Natural killer cell treated with Interleukin-12 subunit alpha and Interleukin-12 subunit beta and Interleukin-15 and Interleukin-18, amount 100 ng/mL, for 72 hours (primary cell): Measurements from ENCODE around the gene STX10. TPM values are rescaled to one million over a fixed set of nuclear protein-coding genes. Genes with fewer than 3 reads are reported as not detected.
"Not testable (repeated sequence)": the region's sequence is repeated elsewhere in the genome, so short reads cannot be mapped to it uniquely, and the experiment has no call there.

Experiments
- ATAC-seq, 2 donors: fragments of 150-1000 bp; cut with Tn5 transposase in 1 of 2; sonication (Bioruptor Pico), chemical (Tn5 transposase) in 1 of 2; 2 replicates each; pipeline ENCODE4 v1.10.0; 2021
- DNase-seq: peaks from one replicate; pipeline ENCODE4 v3.0.0; 2022; ENCODE audit warnings: low spot score
- H3K27ac Mint-ChIP-seq, 2 donors: 1 replicate in 1 of 2; 2 replicates in 1 of 2; pipeline ENCODE4 v1.8.0; 2022; ENCODE audit warnings: mixed read lengths in 2 of 2, mild to moderate bottlenecking in 1 of 2, moderate library complexity in 1 of 2
- H3K27me3 Mint-ChIP-seq, 2 donors: 1 replicate in 1 of 2; 2 replicates in 1 of 2; pipeline ENCODE4 v1.8.0; 2022; ENCODE audit warnings: mixed read lengths in 2 of 2
- H3K36me3 Mint-ChIP-seq: one replicate; pipeline ENCODE4 v1.8.0; 2022; ENCODE audit warnings: mixed read lengths
- H3K4me1 Mint-ChIP-seq, 2 donors: 1 replicate in 1 of 2; 2 replicates in 1 of 2; pipeline ENCODE4 v1.8.0; 2022; ENCODE audit warnings: low read depth in 2 of 2, mixed read lengths in 2 of 2, mild to moderate bottlenecking in 1 of 2
- H3K4me3 Mint-ChIP-seq: one replicate; pipeline ENCODE4 v1.8.0; 2022; ENCODE audit warnings: mixed read lengths
- H3K9me3 Mint-ChIP-seq: 2 replicates; pipeline ENCODE4 v1.8.0; 2022; ENCODE audit warnings: mixed read lengths
- total RNA-seq, 2 donors: library from RNA; stranded (reverse); gene quantifications; one replicate each; pipeline ENCODE4 v1.2.3, GENCODE V29; 2022

The STX10 gene
- total RNA-seq, 2 donors from 2014 or later, result 48.1 to 62.5 TPM

DNA sequence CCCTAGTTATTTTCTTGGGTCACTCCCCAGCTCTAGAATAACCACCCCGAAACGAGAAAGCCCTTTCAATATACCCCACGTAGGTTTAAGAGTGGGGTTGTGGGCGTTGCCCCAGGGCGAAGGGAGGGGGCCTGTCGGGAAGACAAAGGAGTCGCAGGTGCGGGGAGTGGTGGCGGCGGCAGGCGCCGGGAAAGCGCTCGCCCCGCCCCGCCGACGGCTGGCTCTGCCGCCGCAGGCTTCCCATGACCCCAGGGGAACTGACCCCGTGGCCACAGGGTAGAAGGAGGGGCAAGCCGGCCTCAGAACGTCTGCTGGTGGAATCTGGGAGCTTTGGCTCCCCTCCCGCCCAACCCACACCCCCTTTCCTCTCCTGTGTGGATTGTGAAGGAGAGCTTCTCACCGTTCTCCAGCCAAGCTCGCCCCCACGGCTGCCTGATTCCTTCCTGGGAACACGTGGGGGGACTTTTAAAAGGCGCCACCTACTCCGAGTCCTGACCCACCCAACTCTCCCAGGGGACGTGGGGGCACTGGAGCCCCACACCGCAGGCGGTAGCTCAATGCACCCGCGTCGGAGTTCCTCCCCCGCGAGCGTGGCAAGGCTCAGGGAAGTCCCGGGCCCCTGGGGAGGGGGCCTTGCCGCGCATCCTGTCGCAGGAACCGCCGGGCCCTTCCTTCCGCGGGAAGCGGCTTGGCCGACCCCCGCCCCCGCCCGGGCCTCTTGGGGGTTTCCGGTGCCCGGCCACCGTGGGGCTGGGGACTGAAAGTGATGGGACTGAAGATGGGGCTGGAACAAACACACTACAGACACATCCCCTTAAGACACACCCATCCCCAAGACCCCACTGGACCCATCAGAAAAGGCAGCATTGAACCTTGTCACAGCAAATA is 5.5 kb upstream of the STX10 start:
- Mint-ChIP-seq H3K27ac (peak overlapping the region; percentile 93 to 98), H3K27me3 (no peaks in the 10 kb centered on the region), H3K4me1 (peaks cover 56 to 60% of the 10 kb centered on the region in 2 donors), H3K36me3 (peaks cover 15% of the 10 kb centered on the region), H3K4me3 (peak overlapping the region; percentile 94), H3K9me3 (no peaks in the 10 kb centered on the region)
- DNase-seq, result peak; percentile 93
- peak; percentile 10 to 11 for ATAC-seq

- Mint-ChIP-seq H3K9me3 (no peaks in the 10 kb centered on the region), H3K4me3 (peak overlapping the region; percentile 94), H3K27ac (peak overlapping the region; percentile 93 to 98), H3K27me3 (no peaks in the 10 kb centered on the region), H3K36me3 (peaks cover 15% of the 10 kb centered on the region), H3K4me1 (peaks cover 58 to 65% of the 10 kb centered on the region in 2 donors)
- ATAC-seq, result peak; percentile 0 to 8
- DNase-seq, result peak; percentile 86
These were observed 4.8 kb upstream of the STX10 start for GRCh38 chr19:13154911-13155471.

DNA sequence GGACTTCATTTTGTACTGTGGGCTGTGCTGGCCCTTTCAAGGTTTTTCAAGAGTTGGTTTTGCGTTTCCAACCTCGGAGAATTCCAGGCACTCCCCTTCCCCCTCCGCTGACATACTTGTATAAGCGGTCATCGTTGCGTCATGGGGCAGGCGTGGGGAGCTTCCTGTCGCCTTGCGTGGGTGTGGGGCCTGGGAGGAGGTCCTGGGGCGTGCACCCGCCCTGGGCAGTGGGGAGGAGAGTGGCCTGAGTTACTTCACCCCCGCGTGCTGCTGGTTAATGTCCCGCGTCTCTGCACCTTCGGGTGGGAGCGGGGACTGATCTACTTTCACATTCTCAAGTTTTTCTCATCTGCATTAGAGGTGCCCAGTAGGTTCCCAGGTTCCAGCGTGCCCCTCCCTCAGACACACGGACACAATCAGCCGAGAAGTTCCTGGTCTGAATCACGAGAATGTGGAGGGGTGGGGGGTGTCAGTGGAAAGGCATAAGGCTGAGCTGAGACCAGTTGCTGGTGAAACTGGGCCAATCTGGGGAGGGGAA is 4.1 kb upstream of the STX10 start:
- peak in 1 of 2 donors; percentile 0 for ATAC-seq
- H3K9me3 Mint-ChIP-seq, result no peaks in the 10 kb centered on the region
- H3K36me3 Mint-ChIP-seq, result peaks cover 15% of the 10 kb centered on the region
- H3K27me3 Mint-ChIP-seq, result no peaks in the 10 kb centered on the region
- H3K4me3 Mint-ChIP-seq, result peak overlapping the region; percentile 94
- DNase-seq, result peak; percentile 91
- H3K4me1 Mint-ChIP-seq, result peaks cover 60 to 66% of the 10 kb centered on the region in 2 donors
- H3K27ac Mint-ChIP-seq, result peak overlapping the region; percentile 93 to 98

DNA sequence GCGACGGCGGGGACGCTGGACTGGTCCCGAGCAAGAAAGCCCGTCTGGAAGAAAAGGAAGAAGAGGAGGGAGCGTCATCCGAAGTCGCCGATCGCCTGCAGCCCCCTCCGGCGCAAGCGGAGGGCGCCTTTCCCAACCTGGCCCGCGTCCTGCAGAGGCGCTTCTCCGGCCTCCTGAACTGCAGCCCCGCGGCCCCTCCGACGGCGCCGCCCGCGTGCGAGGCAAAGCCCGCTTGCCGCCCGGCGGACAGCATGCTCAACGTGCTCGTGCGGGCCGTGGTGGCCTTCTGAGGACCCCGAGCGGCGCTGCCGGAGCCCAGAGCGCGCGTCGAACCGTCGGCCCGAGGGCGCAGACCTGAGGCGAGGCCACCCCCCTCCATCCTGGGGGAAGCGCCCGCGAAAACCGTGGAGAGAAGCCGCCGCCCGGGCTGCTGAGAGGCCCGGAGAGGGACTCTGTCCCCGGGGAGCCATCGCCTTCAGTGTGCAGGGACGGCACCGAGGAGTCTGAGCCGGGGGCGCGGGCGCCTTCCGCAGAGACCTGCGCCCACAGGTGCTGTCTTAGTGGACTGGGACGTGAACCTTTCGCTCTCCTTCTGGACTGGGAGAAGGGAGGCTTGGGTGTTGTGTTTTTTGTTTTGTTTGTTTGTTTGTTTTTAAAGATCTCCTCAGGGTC is 3.5 kb upstream of the STX10 start:
- Mint-ChIP-seq H3K9me3 (no peaks in the 10 kb centered on the region), H3K4me3 (peak overlapping the region; percentile 94), H3K4me1 (peaks cover 66 to 72% of the 10 kb centered on the region in 2 donors), H3K27me3 (no peaks in the 10 kb centered on the region), H3K36me3 (peaks cover 15% of the 10 kb centered on the region), H3K27ac (peak overlapping the region; percentile 93 to 98)
- no peak for DNase-seq
- no peak for ATAC-seq

GRCh38 chr19:13152974-13153568 is 2.9 kb upstream of the STX10 start:
- peak; percentile 97 for DNase-seq
- Mint-ChIP-seq H3K36me3 (peaks cover 15% of the 10 kb centered on the region), H3K9me3 (no peaks in the 10 kb centered on the region), H3K27ac (peak overlapping the region; percentile 93 to 98), H3K27me3 (no peaks in the 10 kb centered on the region), H3K4me1 (peaks cover 64 to 70% of the 10 kb centered on the region in 2 donors), H3K4me3 (peak overlapping the region; percentile 94)
- ATAC-seq, result peak; percentile 59 to 74

GRCh38 chr19:13152356-13152973 is 2.3 kb upstream of the STX10 start:
- Mint-ChIP-seq H3K9me3 (no peaks in the 10 kb centered on the region), H3K4me3 (peak overlapping the region; percentile 94), H3K27me3 (no peaks in the 10 kb centered on the region), H3K27ac (peak overlapping the region; percentile 93 to 98), H3K36me3 (peaks cover 15% of the 10 kb centered on the region), H3K4me1 (peaks cover 58 to 64% of the 10 kb centered on the region in 2 donors)
- ATAC-seq (peak; percentile 6 to 30), DNase-seq (no peak)

DNA sequence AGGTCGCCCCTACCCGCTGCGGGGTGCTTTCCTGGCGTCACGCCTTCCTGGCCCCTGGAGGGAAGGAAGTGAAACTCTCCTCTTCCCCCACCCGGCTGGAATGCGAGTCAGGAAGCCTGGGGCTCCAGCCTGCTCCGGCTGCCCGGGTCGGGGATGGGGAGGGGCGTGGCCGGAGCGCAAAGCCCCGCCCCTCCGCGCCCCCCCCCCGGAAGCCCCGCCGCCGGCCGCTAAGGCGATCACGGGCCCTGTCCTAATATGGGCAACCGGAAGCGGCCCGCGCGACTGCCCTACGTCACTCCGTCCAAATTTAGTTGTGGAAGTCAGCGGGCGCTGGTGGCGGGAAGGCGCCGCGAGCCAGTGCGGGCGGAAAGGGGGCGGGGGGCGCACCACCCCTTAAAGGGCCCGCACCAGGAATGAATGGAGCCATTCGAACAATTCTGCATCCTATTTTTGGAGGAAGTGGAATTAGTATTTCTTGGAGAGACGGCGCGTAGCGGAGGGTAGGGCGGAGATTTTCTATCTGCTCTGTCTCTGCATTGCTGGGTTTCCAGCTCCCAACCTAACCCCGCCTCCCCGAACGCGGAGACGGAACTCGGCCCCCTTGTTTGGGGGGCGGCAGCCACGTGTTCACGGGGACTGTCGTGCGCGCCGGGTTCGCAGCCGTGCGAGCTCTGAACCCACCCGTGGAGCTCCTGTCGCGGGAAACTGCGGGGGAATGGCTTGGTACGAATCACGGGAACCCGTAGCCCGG is 1.6 kb upstream of the STX10 start:
- Mint-ChIP-seq H3K27ac (peak overlapping the region; percentile 93 to 98), H3K36me3 (peaks cover 15% of the 10 kb centered on the region), H3K9me3 (no peaks in the 10 kb centered on the region), H3K27me3 (no peaks in the 10 kb centered on the region), H3K4me1 (peaks cover 55 to 61% of the 10 kb centered on the region in 2 donors), H3K4me3 (peak overlapping the region; percentile 94)
- DNase-seq, result peak; percentile 96
- peak; percentile 73 for ATAC-seq

GRCh38 chr19:13150931-13151604 is 893 bp upstream of the STX10 start:
- Mint-ChIP-seq H3K36me3 (peaks cover 15% of the 10 kb centered on the region), H3K4me1 (peaks cover 49 to 55% of the 10 kb centered on the region in 2 donors), H3K27me3 (no peaks in the 10 kb centered on the region), H3K9me3 (no peaks in the 10 kb centered on the region), H3K27ac (peak overlapping the region; percentile 93 to 98), H3K4me3 (peak overlapping the region; percentile 94)
- no peak for DNase-seq
- ATAC-seq, result no peak

DNA sequence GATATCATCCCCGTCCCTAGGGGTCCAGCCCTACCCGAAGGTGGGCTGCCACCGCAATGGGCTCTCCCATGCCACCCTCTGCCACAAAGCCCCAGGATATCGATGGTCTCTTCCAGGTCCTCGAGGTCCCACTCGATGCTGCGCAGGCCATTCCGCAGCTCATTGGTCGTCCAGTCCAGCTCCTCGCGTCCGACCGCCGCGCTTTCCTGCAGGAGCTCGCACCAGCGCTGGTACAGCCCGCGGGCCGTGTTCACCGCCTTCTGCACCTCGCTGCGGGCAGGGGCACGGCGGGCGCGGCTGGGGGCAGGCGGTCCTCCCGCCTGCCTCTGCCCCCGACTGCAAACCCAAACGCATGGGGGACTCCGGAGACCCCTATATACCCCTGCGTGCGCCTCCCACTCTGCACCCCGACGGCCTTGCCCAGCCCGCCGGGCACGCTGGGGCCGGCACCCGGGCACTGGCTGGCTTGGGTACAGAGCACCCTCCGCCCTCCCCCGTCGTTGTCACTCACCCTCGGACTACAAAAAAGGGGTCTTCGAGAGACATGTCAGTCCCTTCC is 468 bp downstream of the STX10 start:
- H3K4me1 Mint-ChIP-seq, result peaks cover 44 to 47% of the 10 kb centered on the region in 2 donors
- peak; percentile 0 for ATAC-seq
- H3K9me3 Mint-ChIP-seq, result no peaks in the 10 kb centered on the region
- DNase-seq, result no peak
- H3K27ac Mint-ChIP-seq, result peak overlapping the region; percentile 93 to 98
- H3K27me3 Mint-ChIP-seq, result no peaks in the 10 kb centered on the region
- H3K36me3 Mint-ChIP-seq, result peaks cover 15% of the 10 kb centered on the region
- peak overlapping the region; percentile 94 for H3K4me3 Mint-ChIP-seq

DNA sequence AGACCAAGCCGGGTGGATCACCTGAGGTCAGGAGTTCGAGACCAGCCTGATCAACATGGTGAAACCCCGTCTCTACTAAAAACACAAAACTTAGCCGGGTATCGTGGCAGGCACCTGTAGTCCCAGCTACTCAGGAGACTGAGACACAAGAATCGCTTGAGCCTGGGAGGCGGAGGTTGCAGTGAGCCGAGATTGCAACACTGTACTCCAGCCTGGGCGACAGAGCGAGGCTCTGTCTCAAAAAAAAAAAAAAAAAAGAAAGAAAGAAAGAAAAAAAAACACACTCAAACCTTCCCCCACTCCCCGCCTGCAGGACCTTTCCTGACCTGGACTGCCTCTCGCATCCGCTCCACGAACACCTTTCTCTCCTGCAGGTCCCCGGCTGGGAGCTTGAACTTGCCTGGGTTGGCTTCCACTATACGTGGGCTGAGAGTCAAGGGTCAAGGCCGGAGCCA is 975 bp downstream of the STX10 start:
- not testable (repeated sequence) for H3K9me3 Mint-ChIP-seq, DNase-seq, ATAC-seq, H3K27me3 Mint-ChIP-seq
- Mint-ChIP-seq H3K27ac (peak overlapping the region; percentile 59 to 93), H3K4me3 (peak overlapping the region; percentile 94), H3K36me3 (peaks cover 10% of the 10 kb centered on the region), H3K4me1 (peaks cover 41 to 42% of the 10 kb centered on the region in 2 donors)

GRCh38 chr19:13146763-13147563 is 3.2 kb downstream of the STX10 start:
- Mint-ChIP-seq H3K27me3 (no peaks in the 10 kb centered on the region), H3K4me3 (no peak overlapping the region), H3K27ac (no peak overlapping the region), H3K4me1 (peaks cover 29% of the 10 kb centered on the region in 2 donors), H3K9me3 (no peaks in the 10 kb centered on the region), H3K36me3 (no peaks in the 10 kb centered on the region)
- ATAC-seq (no peak), DNase-seq (no peak)
